H1 (cell line): ENCODE measurements around the gene ELANE. TPM values are rescaled to one million over a fixed set of nuclear protein-coding genes. Genes with fewer than 3 reads are reported as not detected.

Experiments used
- CHD1 ChIP-seq: IDR thresholded peaks from 2 replicates; pipeline ENCODE4 v1.6.1; 2012; ENCODE audit warnings: low read depth, low read length, improper control_type of control experiment
- CHD7 ChIP-seq: fragments of 300-600 bp; sonication (generic); IDR thresholded peaks from 2 replicates; pipeline ENCODE4 v1.7.1; 2012; ENCODE audit warnings: low read length, moderate library complexity, mild to moderate bottlenecking, inconsistent platforms; ENCODE audit not compliant: insufficient replicate concordance
- CTBP2 ChIP-seq: IDR thresholded peaks from 2 replicates; pipeline ENCODE4 v1.7.0; 2011; ENCODE audit warnings: borderline replicate concordance, mild to moderate bottlenecking, moderate library complexity, mixed read lengths, low read length; ENCODE audit not compliant: insufficient read depth, insufficient read length
- FOSL1 ChIP-seq: IDR thresholded peaks from 2 replicates; pipeline ENCODE4 v1.6.1; 2011; ENCODE audit warnings: mild to moderate bottlenecking, low read depth, low read length, moderate library complexity; ENCODE audit not compliant: insufficient read depth
- RFX5 ChIP-seq: IDR thresholded peaks from 2 replicates; pipeline ENCODE4 v1.6.1; 2011; ENCODE audit warnings: low read depth, low read length, improper control_type of control experiment, borderline replicate concordance
- TAF1 ChIP-seq: IDR thresholded peaks from 2 replicates; pipeline ENCODE4 v1.6.1; 2011; ENCODE audit warnings: mild to moderate bottlenecking, low read depth, low read length
- polyA plus RNA-seq, 7 experiments: library from polyadenylated mRNA; depleted of rRNA in 3 of 7; stranded (reverse) in 5 of 7; unstranded in 2 of 7; fragments of >200 nt in 5 of 7; fragments of 200-250 nt in 2 of 7; gene quantifications; 1 replicate in 5 of 7; 2 replicates in 1 of 7; 4 replicates in 1 of 7; pipeline versions ENCODE4 v1.2.1 to v1.2.3, GENCODE V29; 2011 to 2013; ENCODE audit warnings: missing spikeins in 2 of 7, mixed read lengths in 2 of 7
- total RNA-seq: library from RNA; stranded (reverse); fragmentation: NEBNext Ultra II Directional; extraction: Animal tissue kit (Norgen Biotek cat#: 25700); gene quantifications from 2 replicates; pipeline ENCODE4 v1.2.1, GENCODE V29; 2021

The ELANE gene
- total and polyA plus RNA-seq, 2 of the 8 experiments (the other 6 are each of a cell fraction or from before 2014, with no cell fraction given), result not detected

GRCh38 chr19:829129-829758 lies 22.9 kb upstream of the ELANE start (continued):
- TF ChIP-seq CHD7 (no peak), CTBP2 (no peak), FOSL1 (no peak), CHD1 (no peak), RFX5 (no peak), TAF1 (no peak)
